ENCODE data around the gene LRPPRC.

- TF ChIP-seq EZH2 (IDR thresholded peaks at IDR 0.05; ENCODE audit: insufficient read depth, poor library complexity, severe bottlenecking) (no peak), EZH2phosphoT487 (IDR thresholded peaks at IDR 0.05; ENCODE audit: insufficient read depth, low read depth) (no peak)
These were observed 14.5 kb upstream of the LRPPRC start for GRCh38 chr2:44010266-44010665.
